Endometrial microvascular endothelial cells (primary cell): ENCODE data around the gene EVA1A. TPM values are rescaled to one million over a fixed set of nuclear protein-coding genes. Genes with fewer than 3 reads are reported as not detected.
"Not testable (repeated sequence)": the region's sequence is repeated elsewhere in the genome, so short reads cannot be mapped to it uniquely, and the experiment has no call there.

Experiments used
- in situ Hi-C: cut with HindIII; loops from 2 replicates; pipeline ENCODE4 v1.10.0; 2017; ENCODE audit warnings: low sequenced_read_pairs, low pct_unique_long_range_greater_than_20kb; ENCODE audit errors: inconsistent ontology term
- total RNA-seq: library from RNA; depleted of rRNA; stranded (reverse); fragments of >200 nt; gene quantifications from one replicate; pipeline ENCODE4 v1.2.3, GENCODE V29; 2015; ENCODE audit errors: inconsistent ontology term

The EVA1A gene
- total RNA-seq, 1 donor from 2014 or later: 29.9 TPM

DNA sequence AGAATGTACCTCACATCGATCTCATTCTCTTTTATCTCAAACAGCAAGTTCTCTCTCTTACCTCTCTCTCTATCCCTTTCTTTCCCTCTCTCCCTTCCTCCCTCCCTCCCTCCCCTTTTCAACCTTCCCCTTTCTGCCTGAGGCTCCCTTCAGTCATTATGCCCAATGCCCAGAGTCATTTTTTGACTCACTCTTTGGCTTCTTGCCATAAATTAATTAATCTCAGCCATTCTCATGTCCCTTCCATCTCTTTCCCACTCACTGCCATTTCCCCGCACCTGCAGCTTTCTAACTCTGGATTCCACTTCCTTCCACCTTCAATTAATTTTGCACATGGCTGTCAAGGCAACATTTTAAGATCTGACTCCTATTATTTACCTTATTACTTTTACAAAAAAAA lies 60.1 kb downstream of the EVA1A start:
- in situ Hi-C loops: no loop called here

DNA sequence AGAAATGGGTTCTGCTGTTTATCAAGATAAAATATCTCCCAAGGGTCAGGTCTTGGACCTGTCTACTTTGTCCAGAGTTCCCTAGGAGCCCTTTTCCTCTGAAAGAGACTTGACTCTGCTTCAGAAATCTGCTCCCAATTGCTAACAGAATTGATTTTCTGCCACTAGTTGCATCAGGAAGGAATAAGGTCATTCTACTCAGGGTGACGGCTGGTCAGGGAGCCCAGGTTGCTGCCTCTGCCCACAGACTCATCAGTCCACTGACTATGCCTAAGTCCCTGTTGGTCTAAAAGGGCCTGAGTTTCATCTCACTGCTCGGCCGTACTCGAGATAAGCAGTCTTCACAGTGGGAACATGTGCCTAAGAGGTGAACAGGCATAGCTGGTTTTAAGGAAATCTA lies 61.2 kb downstream of the EVA1A start:
- in situ Hi-C loops: no loop called here

DNA sequence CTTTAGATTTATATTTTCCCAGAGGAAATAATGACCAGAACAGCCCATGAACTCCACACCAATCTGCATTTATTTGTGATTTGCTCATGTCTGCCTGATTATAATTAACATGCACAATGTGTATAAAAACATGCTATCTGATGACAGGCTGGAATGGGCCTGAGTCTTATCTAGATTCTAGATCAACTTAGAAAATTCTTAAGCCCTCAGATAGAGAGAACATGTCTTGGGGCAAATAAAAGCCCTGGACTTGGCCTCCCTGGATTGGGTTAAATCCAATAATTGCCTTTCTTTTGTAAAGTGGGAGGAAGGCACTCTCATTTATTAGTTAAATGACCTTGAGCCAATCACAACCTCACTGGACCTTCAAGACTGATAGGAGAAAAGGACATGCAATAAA lies 61.8 kb downstream of the EVA1A start:
- in situ Hi-C loops: no loop called here

DNA sequence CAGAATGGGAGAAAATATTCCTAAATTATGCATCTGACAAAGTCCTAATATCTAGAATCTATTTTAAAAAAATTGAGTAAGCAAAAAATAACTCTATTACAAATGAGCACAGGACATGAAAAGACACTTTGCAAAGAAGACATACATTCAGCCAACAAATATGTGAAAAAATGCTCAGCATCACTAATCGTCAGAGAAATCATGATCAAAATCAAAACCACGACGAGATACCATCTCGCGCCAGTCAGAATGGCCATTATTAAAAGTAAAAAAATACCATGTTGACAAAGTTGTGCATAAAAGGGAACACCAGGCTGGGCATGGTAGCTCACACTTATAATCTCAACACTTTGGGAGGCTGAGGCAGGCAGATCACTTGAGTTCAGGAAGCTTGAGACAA lies 63.5 kb downstream of the EVA1A start:
- in situ Hi-C loops: no loop called here

DNA sequence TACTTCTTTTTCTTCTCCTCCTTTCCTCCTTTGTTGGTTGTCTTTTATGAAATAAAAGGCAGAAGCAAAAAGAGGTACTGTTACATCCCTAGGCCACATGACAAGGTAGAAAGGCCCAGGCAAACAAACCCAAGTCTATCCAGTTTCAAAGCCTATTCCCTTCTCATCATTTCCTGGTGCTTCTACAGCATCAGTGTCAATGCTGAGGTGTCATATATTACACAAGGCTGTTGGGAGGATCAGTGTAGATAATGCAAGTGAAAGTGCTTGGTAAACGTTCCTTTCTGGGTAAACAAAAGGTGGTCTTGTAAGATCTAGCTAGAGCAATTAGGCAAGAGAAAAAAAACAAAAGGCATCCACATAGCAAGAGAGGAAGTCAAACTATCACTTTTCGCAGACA lies 64.9 kb downstream of the EVA1A start:
- in situ Hi-C loops: no loop called here

DNA sequence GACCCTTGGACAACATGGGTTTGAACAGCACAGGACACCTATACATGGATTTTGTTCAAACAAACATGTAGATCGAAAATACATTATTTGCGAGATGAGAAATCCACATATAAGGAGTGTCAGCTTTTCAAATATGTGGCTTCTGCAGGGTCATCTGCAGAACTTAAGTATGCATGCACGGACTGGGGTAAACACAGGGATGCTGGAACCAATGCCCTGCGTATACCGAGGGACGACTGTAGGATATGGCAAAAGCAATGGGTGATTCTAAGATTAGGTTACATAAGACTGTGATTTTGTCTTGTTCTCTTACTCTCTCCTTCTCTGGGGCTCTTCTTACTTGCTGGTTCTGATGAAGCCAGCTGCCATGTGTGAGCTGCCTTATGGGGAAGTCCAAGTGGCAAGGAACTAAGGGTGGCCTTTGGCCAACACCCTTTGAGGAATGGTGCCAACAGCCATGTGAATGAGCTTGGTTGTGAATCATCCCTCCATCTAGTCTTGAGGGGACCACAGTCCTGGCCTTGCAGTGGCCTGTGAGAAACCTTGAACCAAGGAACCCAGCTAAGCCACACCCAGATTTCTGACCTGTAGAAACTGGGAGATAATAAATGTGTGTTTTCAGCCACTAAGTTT lies 66.5 kb downstream of the EVA1A start:
- in situ Hi-C loops: no loop called here

DNA sequence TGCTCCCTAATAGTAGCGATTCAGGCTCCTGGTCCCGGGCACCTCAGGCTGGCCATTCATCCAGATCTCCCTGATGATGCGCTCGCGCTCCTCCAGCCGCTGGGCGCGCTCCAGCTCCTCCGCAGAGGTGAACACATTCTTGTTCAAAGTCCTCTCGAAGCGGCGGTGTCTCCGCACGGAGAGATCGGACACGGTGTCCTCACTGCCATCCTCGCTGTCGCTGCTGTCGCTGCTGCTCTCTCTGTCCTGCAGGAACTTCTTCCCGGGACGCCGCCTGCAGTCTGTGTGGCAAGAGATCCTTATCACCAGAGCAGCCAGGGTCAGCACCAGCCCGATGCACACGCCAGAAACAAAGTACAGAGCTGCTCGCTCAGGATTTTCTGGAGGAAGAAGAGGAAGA lies 67.5 kb downstream of the EVA1A start:
- in situ Hi-C loops: no loop called here

DNA sequence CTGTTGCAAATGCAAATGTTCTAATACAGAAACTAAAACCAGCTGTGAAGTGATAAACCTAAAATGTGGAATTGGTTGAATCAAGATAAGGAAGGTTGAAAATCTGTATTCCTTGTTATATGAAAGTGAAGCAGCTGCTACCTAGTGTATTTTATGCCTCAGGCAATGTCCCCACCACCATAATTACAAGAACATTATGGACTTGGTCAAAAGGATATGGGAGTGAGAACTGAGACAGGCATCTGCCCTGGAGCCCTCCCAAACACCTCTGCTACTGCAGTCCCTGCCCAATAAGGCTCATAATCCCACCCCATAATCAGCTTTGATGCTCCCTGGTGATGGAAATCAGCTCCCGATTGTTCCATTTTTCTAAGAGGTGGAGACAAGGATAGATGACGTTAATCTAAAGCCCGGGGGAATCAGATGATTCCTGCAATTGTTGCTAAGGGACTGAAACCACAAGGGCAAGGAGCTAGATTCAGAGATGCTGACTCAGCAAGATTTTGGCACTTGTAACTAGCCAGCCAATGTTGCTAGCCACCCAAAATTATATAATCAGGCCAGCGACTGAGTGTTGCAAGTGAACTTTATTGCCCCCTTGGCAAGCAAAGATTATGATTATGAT lies 69.5 kb downstream of the EVA1A start:
- in situ Hi-C loops: no loop called here

DNA sequence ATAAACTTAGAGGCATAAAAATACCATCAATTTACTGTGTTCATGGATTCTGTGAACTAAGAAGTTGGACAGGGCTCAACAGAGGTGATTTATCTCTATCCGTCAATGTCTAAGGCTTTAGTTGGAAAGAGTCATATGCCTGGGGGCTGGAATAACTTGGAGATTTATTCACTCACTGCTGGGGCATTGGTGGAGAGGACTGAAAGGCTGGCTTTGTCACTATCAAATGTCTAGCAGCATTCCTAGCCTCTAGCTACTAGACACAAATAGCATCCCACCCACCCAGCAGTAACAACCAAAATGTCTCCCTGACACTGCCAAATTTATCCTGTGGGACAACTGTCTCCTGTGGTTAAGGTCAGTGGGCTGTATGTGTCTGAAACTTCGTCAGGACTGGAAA lies 71.0 kb downstream of the EVA1A start:
- in situ Hi-C loops: no loop called here

DNA sequence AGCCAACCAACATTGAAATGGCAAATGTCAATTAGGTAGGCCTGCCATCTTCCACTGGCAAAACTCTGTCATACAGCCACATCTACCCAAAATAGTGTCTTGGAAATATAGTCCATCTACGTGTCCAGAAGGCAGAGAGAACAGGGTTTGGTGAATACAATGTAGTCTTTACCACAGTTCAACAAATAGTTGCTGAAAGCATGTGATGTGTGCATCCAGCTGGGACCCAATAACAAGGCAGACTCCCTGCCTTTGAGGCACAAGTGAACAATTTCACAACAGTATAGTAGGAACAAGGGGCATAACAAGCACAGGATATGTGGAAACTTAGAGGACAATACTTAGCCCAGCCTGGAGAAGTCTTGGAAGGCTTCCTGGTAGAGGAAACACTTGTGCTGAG lies 72.6 kb downstream of the EVA1A start:
- in situ Hi-C loops: no loop called here

DNA sequence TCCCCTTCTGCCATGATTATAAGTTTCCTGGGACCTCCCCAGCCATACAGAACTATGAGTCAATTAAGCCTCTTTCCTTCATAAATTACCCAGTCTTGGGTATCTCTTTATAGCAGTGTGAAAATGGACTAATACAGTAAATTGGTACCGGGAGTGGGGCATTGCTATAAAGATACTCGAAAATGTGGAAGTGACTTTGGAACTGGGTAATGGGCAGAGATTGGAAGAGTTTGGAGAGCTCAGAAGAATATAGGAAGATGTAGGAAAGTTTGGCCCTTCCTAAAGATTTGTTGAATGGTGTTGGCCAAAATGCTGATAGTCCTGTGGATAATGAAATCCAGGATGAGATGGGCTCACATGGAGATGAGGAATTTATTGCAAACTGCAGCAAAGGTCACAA lies 74.0 kb downstream of the EVA1A start:
- in situ Hi-C loops: not testable (repeated sequence)

DNA sequence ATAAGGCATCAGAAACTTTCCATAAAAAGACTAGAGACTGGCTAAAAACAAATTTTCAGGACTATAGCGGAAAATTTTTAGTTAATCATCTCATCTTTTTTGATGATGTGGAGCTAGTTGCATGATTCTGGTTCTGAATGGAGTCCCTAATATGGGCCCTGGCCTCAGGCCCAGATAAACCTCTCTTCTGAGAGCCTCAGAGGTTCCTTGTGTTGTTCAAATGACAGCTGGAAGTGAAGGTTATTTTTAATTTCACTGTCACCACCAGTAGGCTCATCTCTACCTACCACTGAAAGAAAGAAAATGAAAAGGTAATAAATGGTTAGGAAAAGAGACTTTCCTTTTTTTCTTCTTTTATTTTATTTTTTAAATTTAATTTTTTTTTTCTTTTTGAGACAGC lies 75.9 kb downstream of the EVA1A start:
- in situ Hi-C loops: no loop called here

DNA sequence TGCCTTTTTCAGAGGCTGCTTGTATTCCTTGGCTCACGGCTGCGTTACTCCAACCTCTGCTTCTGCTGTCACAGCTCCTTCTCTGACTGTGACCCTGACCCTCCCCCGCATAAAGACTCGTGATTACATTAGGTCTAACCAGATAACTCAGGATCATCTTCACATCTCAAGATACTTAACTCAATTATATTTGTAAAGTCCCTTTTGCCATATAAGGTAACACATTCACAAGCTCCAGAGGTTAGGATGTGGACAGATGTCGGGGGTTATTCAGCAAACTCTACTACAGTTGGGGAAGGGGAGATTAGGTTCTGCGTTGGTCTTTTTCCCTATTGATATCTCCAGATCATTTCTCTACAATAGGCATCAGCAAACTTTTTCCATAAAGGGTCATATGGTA lies 76.9 kb downstream of the EVA1A start:
- in situ Hi-C loops: no loop called here

DNA sequence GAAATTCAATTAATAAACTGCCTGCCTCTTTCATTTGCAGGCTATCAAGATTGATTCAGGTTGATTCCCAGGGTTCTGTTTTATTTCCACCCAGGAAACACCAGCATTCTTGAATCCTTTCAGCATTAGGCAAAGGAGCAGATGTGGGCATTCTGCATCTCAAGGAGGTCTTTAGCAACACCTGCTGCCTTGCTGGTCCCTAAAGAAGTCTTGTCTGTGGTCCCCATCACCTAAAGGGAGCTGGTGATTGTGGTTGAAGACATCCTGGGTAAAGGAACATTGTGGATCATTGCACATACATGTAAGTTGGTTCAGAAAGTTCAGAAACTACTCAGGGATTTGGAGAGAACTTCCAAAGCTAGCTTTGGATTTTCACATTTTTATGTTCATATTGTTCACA lies 78.3 kb downstream of the EVA1A start:
- in situ Hi-C loops: no loop called here

DNA sequence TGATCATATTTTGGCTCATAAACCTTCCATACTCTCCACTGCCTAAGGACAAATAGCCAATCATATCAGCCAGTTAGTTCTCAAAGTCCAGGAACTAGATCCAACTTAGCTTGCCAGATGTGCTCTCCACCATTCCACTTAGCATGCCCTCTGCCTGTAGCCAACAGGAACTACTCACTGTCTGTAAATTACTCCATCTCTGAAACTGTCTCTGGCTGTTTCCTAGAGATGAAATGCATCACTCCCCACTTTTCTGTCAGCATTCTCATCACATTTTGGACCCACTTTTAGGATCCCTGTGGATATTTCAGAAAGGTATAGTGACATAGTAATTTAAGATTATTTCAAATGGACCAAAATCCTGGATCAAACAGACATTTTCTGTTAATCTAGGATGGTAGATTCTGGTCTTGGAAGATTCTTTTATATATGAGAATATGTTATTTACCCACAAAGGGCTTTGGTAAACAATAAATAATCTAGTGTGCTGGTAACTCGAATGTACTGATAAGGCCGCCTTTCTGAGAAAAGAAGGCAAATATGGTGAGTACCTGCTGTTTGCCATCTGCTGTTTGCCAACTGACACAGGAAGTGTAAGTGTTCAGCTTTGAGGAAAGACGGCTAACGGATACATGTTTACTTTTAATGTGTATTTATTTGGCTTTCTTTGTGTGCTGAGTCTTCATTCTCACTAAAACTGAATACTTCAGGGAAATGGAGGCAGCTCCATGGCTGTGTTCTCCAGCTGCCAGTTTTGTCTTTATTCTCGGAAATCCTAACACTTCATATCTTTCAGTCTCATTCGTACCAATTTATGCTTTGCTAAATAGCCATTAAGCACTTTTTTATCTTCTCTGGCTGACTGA lies 79.5 kb downstream of the EVA1A start:
- in situ Hi-C loops: no loop called here

DNA sequence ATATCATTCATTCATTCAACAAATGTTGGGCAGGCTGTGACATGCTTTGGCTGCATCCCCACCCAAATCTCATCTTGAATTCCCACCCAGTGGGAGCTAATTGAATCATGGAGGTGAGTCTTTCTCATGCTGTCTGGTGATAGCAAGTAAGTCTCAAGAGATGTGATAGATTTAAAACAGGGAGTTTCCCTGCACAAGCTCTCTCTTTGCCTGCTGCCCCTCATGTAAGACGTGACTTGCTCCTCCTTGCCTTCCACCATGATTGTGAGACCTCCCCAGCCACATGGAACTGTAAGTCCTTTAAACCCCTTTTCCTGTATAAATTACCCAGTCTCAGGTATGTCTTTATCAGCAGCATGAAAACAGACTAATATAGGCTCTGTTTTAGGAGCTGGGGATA lies 83.0 kb downstream of the EVA1A start:
- in situ Hi-C loops: not testable (repeated sequence)

DNA sequence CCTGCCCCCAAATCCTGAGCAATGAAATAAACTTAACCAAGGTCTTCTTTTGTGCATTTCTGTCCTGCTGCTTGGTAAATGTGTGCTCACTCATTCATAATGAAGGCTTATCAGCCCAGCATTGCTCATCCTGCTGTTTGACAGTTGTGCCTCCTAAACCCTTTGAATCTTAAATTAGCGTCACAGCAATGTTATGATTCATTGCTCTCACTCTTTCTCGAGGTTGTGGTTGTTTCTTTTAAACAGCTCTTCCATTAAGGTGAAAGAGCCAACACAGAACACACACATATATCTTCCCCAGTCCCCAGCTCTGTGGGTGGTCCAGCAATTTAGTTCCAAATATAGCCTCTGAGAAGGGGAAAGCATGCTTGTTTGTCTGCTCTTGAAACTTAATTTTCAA lies 84.0 kb downstream of the EVA1A start:
- in situ Hi-C loops: no loop called here

DNA sequence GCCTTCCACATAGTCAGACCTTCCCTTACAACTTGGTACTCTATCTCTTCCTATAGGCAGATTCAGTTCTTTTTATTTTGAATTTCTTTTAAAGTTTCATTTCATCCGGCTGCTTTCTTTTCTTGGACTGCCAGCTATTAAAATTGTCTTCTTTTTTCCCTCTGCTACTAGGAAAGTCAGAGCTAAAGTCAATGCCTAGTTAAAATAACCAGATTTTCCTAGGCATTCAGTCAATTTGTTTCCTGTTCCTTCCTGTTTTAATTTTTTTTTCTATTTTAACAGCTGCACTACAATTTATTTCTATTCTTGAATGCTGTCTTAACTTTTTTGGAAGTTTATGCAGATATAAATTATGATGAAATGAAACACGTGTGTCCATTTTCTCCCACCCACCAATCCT lies 84.8 kb downstream of the EVA1A start:
- in situ Hi-C loops: no loop called here

DNA sequence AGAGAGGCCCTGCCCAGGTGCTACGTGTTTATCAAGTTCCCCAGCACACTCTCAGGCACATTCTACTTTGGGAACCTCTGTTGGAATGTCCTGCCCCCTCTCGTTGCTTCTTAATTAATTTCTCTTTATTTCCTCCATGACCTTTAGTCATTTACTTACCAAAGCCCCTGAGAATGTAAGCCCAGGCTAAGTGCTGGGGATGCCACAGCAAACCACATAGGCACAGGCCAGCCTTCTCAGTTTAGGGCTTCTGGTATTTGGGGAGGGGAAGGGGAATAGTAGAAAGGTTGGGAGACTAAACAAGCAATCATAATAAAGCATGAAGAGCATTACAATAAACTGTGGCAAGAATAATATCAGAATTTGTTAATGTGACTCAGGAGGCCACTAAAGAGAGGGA lies 85.7 kb downstream of the EVA1A start:
- in situ Hi-C loops: no loop called here

DNA sequence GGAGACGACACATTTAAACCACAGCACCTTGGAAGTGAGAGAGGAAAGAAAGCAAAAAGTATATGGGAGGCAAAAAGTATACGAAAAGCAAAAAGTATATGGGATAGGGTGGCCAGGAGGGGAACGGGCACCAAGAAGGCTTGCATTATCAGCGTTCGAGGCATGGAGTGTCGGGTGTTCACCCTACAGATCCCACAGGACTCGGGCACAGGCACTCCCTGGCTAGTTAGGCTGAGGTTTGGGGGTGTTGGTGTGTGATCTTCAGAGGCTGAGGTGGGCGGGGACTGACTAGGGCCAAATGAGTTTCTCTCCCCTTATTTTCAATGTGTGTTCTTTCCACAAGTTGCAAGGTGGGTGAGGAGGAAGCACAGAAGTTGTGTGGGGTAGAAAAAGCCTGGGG lies 86.6 kb downstream of the EVA1A start:
- in situ Hi-C loops: loop anchor here (25.0 kb wide), 1 partner anchor 138 kb away; no protein-coding TSS in a partner anchor
